ENCODE results near the gene ADGRD1.

The ADGRD1 gene

DNA sequence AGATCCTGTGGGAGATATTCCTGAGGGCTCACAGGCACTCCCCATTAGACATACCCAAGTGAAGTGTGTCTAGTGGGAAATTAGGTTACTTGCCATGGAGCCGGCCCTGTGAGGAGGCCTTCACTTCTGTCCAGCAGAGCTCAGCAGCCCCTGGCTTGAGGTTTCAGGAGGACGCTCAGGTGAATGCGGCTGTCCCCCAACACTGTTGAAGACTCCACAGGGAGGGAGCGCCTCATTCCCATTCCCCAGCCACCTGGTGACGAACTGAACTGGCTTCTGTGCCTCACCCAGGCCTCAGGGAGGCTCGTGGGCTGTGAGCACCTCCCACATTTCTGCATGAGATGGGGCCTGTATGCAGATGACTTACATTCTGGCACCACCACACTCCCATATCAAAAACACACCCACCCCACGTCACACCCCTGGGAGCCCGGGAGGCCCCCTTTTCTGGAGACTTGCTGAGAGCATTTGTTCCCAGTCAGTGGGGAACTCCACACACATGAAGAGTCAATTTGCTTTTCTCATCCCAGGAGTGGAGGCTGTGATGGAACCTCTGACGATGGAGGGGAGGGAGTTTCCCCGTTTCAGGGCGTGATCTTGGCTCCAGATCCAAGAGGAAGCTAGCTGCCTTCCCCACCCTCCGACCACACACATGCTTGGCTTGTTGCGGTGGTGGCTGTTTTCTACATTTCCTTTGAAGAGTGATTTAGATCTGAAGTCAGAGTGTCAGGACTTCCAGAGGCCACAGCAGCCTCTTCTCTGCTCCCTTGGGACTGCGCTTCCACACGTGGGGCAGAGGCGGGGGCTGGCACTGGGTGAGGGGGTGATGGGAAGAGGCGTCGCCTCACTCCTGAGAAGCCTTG, 120.7 kb downstream of the ADGRD1 start:
- peak; percentile 78 for DNase-seq (ENCODE audit: low spot score)

DNA sequence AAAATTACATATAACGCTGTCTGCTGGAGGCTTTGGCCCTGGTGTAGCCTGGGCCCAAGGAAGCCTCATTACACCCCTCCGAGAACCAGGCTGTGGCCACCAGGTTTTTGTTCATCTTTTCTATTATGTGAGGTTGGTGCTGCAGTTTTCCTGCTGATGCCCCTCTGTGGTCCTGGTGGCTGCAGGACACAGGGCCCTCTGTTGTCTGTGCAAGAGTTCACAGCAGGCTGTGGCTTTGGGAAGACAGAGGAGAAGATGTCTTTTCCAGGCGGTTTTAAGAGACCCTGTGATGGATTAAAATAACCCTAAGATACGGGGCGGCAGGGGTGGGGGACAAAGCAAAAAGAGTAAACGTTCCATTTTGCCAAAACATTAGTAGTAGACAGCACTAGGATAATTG, 121.5 kb downstream of the ADGRD1 start:
- DNase-seq (ENCODE audit: low spot score), result no peak

DNA sequence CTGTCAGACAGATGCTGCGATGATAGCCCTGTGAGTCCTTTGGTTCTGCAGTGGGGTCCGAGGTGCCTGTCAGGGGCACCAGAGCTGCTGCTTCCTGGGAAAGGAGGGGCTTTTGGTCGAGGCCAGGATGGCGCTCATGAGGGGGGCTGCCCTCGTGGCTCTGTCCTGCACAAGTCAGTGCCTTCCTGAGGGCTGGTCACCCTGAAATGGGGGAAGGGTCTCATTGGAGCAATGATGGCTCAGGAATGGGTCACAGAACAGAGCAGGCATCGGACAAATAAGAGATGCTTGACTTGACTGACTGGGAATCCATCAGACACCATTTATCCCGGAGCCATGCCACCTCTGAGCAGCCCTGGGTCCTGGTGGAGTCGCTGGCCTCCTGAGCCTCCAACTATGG, 121.9 kb downstream of the ADGRD1 start:
- DNase-seq (ENCODE audit: low spot score), result peak; percentile 41

DNA sequence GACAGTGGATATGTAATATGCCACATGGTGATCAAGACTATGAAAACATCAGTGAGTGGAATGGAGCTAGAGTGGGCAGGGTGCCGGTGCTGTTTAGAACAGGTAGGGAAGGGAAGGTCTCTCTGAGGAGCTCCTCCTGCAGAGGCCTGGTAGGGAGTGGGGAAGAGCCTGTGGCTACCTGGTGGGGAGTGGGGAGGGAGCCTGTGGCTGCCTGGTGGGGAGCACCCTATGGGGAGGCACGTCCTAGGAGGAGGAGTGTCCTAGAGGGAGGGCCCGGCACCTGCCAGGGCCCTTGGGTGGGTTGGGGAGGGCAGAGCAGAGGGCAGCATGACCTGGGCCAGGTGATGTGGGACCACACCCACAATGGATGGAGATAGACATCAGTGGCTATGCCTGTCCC, 122.6 kb downstream of the ADGRD1 start:
- DNase-seq (ENCODE audit: low spot score), result peak; percentile 60

DNA sequence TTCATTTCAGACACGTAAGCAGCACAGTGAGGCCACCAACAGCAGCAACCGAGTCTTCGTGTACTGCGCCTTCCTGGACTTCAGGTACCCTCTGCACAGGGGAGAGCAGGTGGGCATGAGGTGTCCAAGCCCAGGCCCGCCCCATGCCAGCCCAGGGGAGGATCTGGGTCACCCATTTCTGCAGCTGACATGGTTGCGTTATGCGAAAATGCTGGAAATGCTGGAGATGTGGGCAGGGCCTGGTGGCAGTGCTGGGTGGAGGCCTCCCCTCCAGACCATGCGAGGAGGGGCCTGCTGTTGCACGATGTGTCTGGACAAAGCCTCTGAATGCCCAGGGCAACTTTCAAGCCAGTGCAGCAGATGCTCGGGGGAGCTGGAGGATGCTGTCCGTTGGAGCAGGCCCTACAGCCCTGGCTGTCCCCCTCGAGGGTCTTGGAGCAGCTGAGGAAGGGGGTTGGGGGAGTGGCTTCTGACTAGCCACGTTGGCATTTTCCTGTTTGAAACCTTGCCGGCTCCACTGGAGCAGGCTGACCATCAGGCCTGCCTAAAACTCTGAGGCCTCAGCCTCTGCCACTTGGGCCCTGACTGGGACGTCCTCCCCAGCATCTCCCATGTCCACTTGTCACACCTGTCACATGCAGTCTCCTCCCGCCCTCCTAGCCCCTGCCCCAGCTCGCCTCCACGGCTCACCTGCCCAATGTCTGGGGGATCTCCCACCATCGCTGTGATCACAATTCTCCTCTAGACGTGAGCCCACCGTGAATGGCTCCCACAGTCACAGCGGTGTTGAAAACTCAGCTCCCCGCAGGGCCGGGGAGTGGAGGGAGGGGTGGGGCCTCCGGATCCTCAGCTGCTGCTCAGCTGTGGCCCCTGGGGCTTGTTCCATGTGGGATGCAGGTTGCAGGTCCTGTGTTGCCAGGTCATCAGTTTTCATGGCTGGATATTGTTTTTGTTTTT, 123.4 kb downstream of the ADGRD1 start:
- DNase-seq (ENCODE audit: low spot score), result peak; percentile 53

DNA sequence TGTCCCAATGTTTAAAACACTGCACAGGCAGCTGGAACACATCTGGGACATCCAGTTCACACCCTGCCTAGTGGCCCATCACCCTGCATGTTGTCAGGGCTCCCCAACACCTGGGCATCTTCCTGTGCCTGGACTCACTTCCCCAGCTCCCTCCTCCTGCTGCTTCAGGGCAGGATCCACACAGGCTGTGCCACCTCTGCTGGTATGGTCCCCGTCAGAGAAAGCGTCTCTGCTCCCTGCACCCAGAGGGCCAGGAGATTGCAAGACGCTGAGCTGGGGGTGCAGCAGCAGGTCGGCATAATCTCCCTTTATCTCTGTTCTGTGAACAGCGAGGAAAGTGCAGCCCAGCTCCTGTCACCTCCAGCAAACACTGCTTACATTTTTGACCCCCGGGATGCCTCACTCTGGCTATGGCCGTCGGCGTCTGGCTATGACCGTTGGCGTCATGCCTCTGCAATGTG, 124.3 kb downstream of the ADGRD1 start:
- peak; percentile 25 for DNase-seq (ENCODE audit: low spot score)

DNA sequence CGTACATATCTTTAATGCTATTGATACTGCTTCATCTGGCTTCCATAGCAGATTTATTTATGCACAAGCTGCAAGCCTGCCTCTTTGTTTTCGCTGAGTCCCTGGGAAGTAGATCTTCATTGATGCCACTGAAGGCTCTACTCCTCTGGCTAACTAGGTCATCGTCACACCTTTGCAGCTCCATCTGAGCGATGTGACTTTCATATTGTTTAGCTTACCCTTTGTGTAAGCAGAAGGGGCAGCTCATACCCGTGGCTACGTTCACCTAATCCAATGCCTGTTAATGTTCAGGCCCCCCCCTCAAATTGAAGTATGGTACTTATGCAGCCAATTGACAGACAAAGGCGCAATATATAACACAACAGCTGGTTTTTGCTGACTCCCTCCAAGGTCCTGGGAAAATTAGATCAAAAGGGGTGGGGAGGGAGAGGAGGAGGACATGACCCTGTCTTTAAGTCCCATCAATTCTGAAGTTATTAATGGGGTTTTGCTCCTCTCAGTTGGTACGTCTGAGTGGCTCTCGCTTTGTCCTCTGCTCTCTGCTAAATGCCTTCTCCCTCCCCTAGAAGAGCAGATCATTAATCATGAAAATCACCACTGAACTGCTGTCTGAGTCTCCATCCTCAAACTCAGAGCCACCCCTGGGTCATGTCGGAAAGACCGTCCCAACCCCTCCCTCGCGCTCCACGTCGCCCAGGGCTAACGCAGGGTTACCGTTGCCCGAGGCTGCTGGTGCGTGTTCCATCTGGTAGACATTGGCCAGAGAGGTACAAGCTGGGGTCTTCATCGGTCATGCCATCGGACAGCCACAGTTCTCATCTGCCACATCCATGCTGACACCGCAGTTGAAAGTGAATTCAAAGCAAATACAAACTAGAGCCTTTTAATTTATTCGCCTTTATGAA, 128.8 kb downstream of the ADGRD1 start:
- DNase-seq (ENCODE audit: low spot score), result peak; percentile 33

DNA sequence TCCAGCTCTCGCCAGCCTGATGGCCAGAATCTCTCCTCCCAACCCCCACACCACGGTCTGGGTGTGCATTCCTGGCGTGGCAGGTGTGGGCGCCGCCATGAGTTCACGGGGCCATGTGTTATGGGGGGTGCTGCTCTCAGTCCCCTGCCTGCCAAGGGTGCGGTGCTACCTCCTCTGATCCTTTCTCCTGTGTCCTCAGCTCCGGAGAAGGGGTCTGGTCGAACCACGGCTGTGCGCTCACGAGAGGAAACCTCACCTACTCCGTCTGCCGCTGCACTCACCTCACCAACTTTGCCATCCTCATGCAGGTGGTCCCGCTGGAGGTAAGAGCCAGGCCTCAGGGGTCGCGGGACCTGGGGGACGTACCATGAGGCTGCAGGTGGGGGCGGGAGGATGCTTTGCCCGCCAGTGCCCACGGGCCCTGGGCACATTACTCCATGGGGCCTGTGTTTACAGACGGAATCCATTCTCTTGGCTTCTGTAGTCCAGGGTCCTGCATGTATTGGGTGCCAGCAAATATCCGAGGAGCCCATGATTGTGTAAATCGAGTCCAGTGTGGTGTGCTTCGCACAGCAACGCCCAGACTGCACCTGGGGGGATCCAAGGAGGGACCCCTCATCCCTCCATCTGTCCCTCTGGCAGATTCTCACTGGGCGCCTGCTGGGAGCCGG, 130.8 kb downstream of the ADGRD1 start:
- peak; percentile 50 for DNase-seq (ENCODE audit: low spot score)

DNA sequence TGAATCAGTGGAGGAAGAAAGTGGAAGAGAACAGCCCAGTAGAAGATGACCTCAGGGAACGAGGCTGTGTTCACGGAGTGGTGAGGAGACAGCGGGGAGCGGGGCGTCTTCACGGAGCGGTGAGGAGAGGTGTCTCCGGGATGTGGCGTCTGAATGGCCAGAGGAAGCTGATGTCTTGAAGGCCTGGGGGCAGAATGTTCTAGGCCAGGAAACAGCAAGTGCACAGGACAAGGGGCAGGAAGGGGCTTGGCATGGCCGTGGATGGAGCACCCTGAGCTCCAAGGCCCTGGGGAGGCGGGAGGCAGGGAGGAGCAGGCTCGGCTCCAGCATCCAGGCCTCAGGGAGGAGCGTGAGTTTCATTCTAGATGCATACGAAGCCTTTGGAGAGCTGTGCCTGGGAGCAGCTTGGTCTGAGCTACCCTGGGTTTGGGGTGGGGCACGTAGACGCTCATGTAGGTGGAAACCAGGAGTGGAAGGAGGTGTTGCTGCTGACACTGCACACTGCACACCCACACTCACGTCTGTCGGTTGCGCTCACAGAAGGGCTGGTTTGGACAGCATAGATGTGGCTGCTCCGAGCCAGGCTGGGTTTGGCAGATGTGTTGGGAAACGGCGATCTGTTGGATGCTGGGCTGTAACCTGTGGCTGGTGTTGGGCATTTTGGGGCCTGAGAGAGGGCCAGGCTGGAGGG, 131.6 kb downstream of the ADGRD1 start:
- DNase-seq (ENCODE audit: low spot score), result peak; percentile 20

DNA sequence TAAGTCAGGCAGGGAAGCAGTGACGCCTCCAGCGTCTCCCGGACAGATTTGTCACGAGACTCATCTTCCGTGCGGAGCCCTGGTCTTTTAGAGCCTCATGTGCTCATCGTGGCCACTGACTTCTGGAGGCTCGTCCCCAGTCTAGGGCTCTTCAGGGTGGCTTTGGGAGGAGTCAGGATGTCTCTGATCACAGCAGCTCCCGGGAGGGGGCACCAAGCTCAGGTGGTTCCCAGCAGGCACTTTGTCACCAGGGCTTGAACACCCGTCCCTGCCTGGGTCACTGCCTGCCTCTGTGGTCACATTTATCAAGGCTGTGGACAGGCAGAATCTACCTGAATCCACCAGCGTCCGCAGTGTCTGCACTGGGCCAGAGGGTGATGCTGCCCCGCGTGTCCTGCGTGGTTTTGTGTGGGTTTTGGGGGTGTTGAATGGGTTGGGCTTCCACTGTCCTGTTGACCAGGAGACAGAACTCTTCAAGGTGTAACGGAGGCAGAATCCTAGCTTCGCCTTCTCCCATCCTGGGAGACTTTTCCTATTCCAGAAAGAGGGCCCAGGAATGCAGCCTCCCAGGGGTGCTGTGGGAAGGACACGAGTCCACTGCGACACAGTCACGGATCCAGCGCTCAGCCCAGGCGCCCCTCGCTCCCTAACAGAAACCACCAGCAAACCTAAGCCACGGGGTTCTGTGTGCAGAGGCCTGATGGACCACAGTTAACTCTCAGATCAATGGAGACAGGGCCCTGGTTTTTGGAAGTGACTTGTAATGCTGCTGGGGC, 132.3 kb downstream of the ADGRD1 start:
- peak; percentile 45 for DNase-seq (ENCODE audit: low spot score)

DNA sequence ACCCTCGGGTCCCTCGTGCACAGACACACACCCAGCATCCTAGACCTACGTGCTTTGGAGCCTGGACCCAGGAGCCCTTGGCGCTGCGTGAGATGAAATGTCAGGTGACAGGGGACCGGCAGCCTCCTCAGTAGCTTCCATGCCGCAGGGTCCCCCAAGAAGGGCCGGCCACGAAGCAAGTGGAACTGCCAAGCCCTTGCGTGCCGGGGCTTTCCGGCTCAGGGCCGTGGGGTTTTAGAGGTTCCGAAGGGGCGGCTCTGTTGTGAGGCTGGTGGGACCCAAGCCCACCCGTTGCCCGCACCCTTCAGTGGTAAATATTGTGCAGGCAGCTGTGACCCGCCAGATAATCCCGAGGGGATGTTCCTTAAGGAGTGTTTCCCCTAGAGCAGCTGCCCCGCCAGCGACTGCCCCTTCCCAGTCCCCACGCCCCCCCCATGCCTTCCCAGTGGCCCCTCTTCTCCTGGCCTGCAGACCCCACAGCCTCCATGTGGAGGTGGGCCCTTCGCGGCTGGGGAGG, 133.7 kb downstream of the ADGRD1 start:
- DNase-seq (ENCODE audit: low spot score), result peak; percentile 59

DNA sequence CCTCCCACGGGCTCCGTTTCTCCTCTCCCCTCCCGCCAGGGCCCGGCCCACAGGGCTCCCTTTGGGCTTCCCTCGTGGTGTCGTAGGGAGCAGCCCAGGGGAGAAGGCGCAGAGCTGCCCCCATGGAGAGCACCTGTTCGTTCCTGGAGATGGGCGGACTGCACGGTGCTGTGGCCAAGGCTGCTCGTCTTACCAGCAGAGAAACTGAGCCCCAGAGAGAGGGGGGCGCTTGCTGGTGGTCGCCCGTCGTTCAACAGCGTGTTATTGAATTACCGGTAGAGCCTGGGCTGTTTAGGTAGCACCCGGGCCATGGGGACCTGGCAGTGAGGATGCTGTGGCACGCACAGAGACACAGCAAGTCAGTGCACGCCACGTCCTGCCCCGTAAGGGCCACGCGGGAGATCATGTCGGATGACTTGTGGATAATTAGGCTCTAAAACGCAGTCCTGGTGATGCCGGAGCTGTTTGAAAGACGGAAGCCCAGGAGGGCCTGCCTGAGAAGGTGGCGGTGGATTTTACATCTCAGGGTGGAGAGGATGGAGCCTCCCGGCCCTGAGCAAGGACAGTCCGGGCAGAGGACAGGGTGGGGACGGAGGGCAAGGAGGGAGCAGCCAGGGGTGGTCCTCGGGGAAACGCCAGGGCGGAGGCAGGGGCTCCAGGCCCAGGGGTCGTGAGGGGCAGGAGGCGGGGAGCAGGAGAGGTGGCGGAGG, 134.4 kb downstream of the ADGRD1 start:
- peak; percentile 52 for DNase-seq (ENCODE audit: low spot score)

DNA sequence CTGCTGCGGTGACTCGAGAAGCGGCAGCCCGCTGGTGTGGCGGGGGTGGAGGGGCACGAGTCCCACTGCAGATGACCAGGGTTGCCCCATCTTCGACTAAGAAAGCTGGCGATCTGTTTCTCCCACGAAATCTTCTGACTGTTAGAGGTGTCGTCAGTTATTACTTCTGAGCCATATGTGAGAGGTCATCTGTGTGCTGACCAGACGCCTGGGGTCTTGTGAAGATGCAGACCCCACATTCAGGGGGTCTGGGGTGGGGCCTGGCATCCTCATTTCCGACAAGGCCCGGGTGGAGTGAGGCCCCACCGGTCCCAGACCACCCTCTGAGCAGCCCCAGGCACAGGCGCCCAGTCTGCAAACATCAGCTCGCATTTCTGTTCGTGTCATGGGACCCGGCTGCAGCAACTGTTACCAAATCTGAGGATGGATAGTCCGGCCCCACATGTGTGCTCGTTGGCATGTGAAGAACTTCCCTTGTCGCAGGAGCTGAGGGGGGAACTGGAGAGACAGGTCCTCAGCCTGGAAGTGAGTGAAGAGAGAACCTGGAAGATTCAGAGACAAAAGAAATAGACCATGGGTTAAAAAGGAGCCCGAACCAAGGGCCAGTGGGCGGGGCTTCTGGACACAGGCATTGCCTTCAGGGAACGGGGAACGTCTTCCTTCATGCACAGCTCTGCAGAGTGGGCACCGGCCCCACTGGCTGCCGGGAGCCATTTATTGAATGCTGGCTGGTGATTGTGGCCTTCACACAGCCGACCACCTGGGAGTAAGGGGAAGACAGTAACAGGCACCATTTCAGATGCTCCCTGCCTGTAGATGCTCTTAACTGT, 135.2 kb downstream of the ADGRD1 start:
- peak; percentile 55 for DNase-seq (ENCODE audit: low spot score)

DNA sequence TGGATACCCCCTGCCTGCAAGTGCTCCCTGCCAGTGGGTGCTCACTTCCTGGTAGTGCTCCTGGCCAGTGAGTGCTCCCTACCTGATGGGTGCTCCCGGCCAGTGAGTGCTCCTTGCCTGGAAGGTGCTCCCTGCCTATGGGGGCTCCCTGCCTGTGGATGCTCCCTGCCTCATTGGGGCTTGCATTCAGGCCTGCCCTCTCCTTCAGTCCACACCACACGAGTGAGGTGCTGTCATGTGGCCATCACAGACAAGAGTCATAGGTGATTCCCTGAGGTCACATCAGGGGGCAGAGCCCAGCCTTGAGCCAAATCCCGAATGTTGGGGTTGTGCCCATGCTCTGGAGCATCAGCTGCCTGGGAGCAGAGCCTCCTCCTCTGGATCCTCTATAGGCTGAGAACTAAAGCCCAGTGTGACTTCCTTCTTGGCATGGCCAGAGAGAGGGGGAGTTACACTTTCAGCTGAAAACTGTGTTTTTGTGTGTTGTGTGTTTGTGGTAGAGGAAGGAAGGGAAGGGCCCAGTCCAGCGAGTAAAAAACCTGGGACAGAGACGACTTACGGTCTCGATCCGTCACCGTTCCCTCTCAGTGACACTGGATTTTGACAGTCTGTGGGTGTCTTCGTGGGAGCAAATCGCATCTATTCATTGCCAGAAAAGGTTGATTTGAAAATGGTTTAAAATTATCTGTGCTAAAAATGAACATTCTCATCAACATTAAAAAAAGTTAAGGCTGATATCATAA, 136.0 kb downstream of the ADGRD1 start:
- peak; percentile 11 for DNase-seq (ENCODE audit: low spot score)

DNA sequence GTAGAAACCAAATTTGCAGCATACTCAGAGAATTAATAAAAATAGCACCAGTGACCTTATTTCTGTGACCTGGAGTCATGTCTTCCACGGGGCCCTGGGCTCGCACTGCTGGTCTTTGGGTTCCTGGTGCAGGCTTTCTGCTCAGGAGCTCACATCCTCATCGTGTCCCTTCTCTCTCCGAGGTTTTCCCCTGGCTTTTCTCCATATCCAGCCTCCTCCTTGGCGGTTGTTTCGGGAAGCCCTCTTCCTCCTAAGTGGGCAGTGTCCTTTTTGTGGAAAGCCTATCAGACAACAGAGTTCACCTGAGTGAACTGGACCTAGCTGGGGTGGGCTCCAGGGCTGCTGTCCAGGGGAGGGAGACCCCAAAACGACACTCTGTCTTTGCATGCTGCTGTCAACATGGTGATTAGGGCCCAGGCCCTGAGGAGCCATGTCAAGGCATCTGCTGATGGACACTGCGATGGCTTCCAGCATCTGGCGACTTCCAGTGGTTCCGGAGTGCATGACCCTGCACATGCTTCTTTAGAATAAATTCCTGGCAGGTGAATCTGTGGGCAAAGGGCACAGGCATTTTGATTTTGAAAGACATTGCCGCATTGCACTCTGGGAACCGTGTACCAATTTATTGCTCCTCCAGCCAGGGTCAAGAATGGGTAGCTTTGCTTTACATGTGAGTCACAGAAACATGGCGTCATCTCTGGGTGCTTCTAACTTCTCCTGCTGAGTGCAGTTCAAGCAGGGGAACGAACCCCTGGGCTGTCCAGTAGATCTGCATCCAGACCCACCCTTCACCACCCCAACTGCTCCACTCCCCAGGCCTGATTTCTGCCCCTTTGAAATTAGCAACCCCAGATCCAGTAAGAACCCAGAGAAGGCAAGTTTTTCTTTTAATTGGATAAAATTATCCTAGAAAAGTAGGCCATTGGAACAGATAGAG, 136.8 kb downstream of the ADGRD1 start:
- peak; percentile 53 for DNase-seq (ENCODE audit: low spot score)

DNA sequence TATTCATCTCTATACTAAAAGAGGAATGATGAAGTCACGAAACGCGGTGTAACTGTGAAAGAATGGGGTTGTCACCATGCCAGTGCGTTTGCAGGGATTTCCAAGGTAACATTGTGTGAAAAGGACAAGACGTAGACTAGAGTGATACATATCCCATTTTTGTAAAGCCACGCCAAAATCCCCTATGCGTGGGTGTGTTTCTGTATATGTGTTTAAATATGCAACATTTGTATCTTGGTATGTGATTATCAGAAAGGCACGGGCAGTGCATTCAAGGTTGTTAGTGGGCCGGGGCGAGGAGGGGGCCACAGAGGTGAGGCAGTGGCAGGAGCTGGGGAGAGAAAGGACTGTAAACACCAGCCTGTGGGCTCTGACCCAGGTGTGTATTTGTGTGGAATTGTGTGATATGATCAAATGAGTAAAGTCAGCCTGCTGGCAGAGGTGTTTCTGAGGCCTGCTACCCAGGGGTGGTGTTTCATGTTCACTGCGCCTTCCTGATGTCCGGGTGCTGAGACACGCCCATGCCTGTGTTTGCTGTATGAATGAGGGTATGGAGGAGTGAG, 137.8 kb downstream of the ADGRD1 start:
- DNase-seq (ENCODE audit: low spot score), result peak; percentile 55

Data from left forelimb (tissue), 1 donor.